Hepatocyte (in vitro differentiated cells): Measurements from ENCODE around the gene PDLIM1. TPM values are rescaled to one million over a fixed set of nuclear protein-coding genes. Genes with fewer than 3 reads are reported as not detected.
A peak's percentile ranks its signal among the peaks of the same experiment; 100 is the strongest.

Source experiments
- DNase-seq: peaks from one replicate; pipeline ENCODE4 v3.0.0-alpha.2; 2016; ENCODE audit warnings: low spot score
- H2AFZ ChIP-seq: fragments of 200-600 bp; sonication (generic); 2 replicates; pipeline ENCODE4 v1.6.0; 2016; ENCODE audit warnings: antibody characterized with exemption, mild to moderate bottlenecking
- H3K27ac ChIP-seq: fragments of 200-600 bp; sonication (generic); 2 replicates; pipeline ENCODE4 v1.5.1; 2016; ENCODE audit warnings: mild to moderate bottlenecking
- H3K27me3 ChIP-seq: fragments of 200-600 bp; sonication (generic); 2 replicates; pipeline ENCODE4 v1.6.1; 2016
- H3K36me3 ChIP-seq: fragments of 200-600 bp; sonication (generic); replicated peaks from 2 replicates; pipeline ENCODE4 v1.5.1; 2016; ENCODE audit warnings: low read depth; ENCODE audit not compliant: insufficient read depth
- H3K4me1 ChIP-seq: fragments of 200-600 bp; sonication (generic); 2 replicates; pipeline ENCODE4 v1.5.1; 2016; ENCODE audit warnings: mild to moderate bottlenecking, moderate library complexity; ENCODE audit not compliant: insufficient read depth
- H3K4me2 ChIP-seq: fragments of 200-600 bp; sonication (generic); 2 replicates; pipeline ENCODE4 v1.6.0; 2016
- H3K4me3 ChIP-seq: fragments of 200-600 bp; sonication (generic); 2 replicates; pipeline ENCODE4 v1.5.1; 2016; ENCODE audit warnings: mild to moderate bottlenecking
- H3K79me2 ChIP-seq: fragments of 200-600 bp; sonication (generic); 2 replicates; pipeline ENCODE4 v1.6.0; 2017; ENCODE audit warnings: mild to moderate bottlenecking
- H3K9me2 ChIP-seq: fragments of 200-600 bp; sonication (generic); replicated peaks from 2 replicates; pipeline ENCODE4 v1.6.0; 2017; ENCODE audit warnings: mild to moderate bottlenecking; ENCODE audit not compliant: insufficient read depth
- H3K9me3 ChIP-seq: fragments of 200-600 bp; sonication (generic); 2 replicates; pipeline ENCODE4 v1.5.1; 2016; ENCODE audit warnings: low read depth, mild to moderate bottlenecking
- H4K20me1 ChIP-seq: fragments of 200-600 bp; sonication (generic); 2 replicates; pipeline ENCODE4 v1.6.0; 2016; ENCODE audit warnings: mild to moderate bottlenecking; ENCODE audit not compliant: insufficient read depth, poor library complexity, severe bottlenecking
- CTCF ChIP-seq: fragments of 200-600 bp; sonication (generic); IDR thresholded peaks from 2 replicates; pipeline ENCODE4 v1.5.1; 2016; ENCODE audit warnings: antibody characterized with exemption, mild to moderate bottlenecking; ENCODE audit not compliant: poor library complexity
- EZH2 ChIP-seq: fragments of 200-600 bp; sonication (generic); IDR thresholded peaks from 2 replicates; pipeline ENCODE4 v1.6.1; 2016; ENCODE audit warnings: antibody characterized with exemption, mild to moderate bottlenecking, borderline replicate concordance
- EZH2phosphoT487 ChIP-seq: fragments of 200-600 bp; sonication (generic); IDR thresholded peaks from one replicate; pipeline ENCODE4 v1.6.1; 2018; ENCODE audit warnings: antibody characterized with exemption, mild to moderate bottlenecking, low read depth, moderate library complexity; ENCODE audit not compliant: unreplicated experiment, severe bottlenecking
- WGBS: methylation state at CpG from one replicate; pipeline ENCODE4 v1.1.6; 2016; ENCODE audit warnings: low lambda C conversion rate; ENCODE audit errors: missing lambda C conversion rate; 5-methylcytosine and 5-hydroxymethylcytosine counted together
- polyA plus RNA-seq: library from polyadenylated mRNA; unstranded; fragments of >200 nt; fragmentation: Nextera tagmentation; extraction: Ambion mirVana; gene quantifications from 2 replicates; pipeline ENCODE4 v1.2.1, GENCODE V29; 2016
- total RNA-seq: library from RNA; depleted of rRNA; stranded (reverse); fragments of >200 nt; gene quantifications from 2 replicates; pipeline ENCODE4 v1.2.3, GENCODE V29; 2014

The PDLIM1 gene
- total and polyA plus RNA-seq, 2 experiments from 2014 or later = 58.2 to 176 TPM

GRCh38 chr10:95287281-95287680, 3.5 kb downstream of the PDLIM1 start:
- Histone ChIP-seq H3K79me2 (peaks cover 78% of the 10 kb centered on the region), H3K27ac (peak overlapping the region; percentile 36)
- WGBS = 60% methylated on average over 3 of the region's 3 CpGs

GRCh38 chr10:95286707-95287106, 4.1 kb downstream of the PDLIM1 start:
- H2AFZ ChIP-seq = no peak overlapping the region
- H3K36me3 ChIP-seq = no peaks in the 10 kb centered on the region
- H3K4me2 ChIP-seq = peak overlapping the region; percentile 78
- H3K79me2 ChIP-seq = peaks cover 81% of the 10 kb centered on the region
- TF ChIP-seq EZH2 (no peak), EZH2phosphoT487 (no peak), CTCF (no peak)
- H3K27ac ChIP-seq = peak overlapping the region; percentile 36
- DNase-seq = no peak
- WGBS = 80% methylated on average over 1 of the region's 1 CpG
- peaks cover 6% of the 10 kb centered on the region for H4K20me1 ChIP-seq
- no peaks in the 10 kb centered on the region for H3K9me2 ChIP-seq
- no peaks in the 10 kb centered on the region for H3K9me3 ChIP-seq
- H3K4me1 ChIP-seq = peaks cover 23% of the 10 kb centered on the region
- H3K27me3 ChIP-seq = no peaks in the 10 kb centered on the region
- no peak overlapping the region for H3K4me3 ChIP-seq

More at GRCh38 chr10:95287281-95287680, 3.5 kb downstream of the PDLIM1 start:
- H3K4me1 ChIP-seq = peaks cover 20% of the 10 kb centered on the region
- H3K4me3 ChIP-seq = no peak overlapping the region
- H4K20me1 ChIP-seq = peaks cover 6% of the 10 kb centered on the region
- H3K4me2 ChIP-seq = peak overlapping the region; percentile 78
- no peak for TF ChIP-seq EZH2phosphoT487
- TF ChIP-seq EZH2 = no peak
- TF ChIP-seq CTCF = no peak
- H3K36me3 ChIP-seq = no peaks in the 10 kb centered on the region
- no peaks in the 10 kb centered on the region for H3K9me3 ChIP-seq
- H2AFZ ChIP-seq = no peak overlapping the region
- H3K27me3 ChIP-seq = no peaks in the 10 kb centered on the region
- H3K9me2 ChIP-seq = no peaks in the 10 kb centered on the region
- DNase-seq = no peak

- WGBS = 91% methylated on average over 2 of the region's 2 CpGs
- Histone ChIP-seq H3K36me3 (no peaks in the 10 kb centered on the region), H3K27me3 (no peaks in the 10 kb centered on the region), H3K4me3 (no peak overlapping the region), H3K9me2 (no peaks in the 10 kb centered on the region), H2AFZ (no peak overlapping the region), H3K9me3 (no peaks in the 10 kb centered on the region), H4K20me1 (peaks cover 6% of the 10 kb centered on the region), H3K79me2 (peaks cover 93% of the 10 kb centered on the region), H3K4me1 (peaks cover 32% of the 10 kb centered on the region), H3K4me2 (no peak overlapping the region), H3K27ac (no peak overlapping the region)
- no peak for TF ChIP-seq CTCF
- TF ChIP-seq EZH2phosphoT487 = no peak
- TF ChIP-seq EZH2 = no peak
- no peak for DNase-seq
Observed at GRCh38 chr10:95285556-95285955, 5.2 kb downstream of the PDLIM1 start.

GRCh38 chr10:95284807-95285206, 6.0 kb downstream of the PDLIM1 start:
- H3K27ac ChIP-seq = no peak overlapping the region
- H3K4me1 ChIP-seq = peaks cover 39% of the 10 kb centered on the region
- peaks cover 94% of the 10 kb centered on the region for H3K79me2 ChIP-seq
- H3K36me3 ChIP-seq = no peaks in the 10 kb centered on the region
- TF ChIP-seq CTCF (no peak), EZH2 (no peak), EZH2phosphoT487 (no peak)
- no peak overlapping the region for H2AFZ ChIP-seq
- H3K27me3 ChIP-seq = no peaks in the 10 kb centered on the region
- H4K20me1 ChIP-seq = peaks cover 6% of the 10 kb centered on the region
- no peaks in the 10 kb centered on the region for H3K9me3 ChIP-seq
- no peaks in the 10 kb centered on the region for H3K9me2 ChIP-seq
- H3K4me3 ChIP-seq = no peak overlapping the region
- WGBS = 97% methylated on average over 3 of the region's 3 CpGs
- no peak overlapping the region for H3K4me2 ChIP-seq
- DNase-seq = no peak
